Amygdala (tissue), 56 donors: ENCODE results near the gene PALB2.

ENCODE experiments used
- DNase-seq, 56 donors: peaks; one replicate each; lab custom pipeline; 2025; lab: John Stamatoyannopoulos, UW

PALB2 gene

GRCh38 chr16:23556881-23557778 is 84.0 kb downstream of the PALB2 start, which contains the start of the genes EARS2 and UBFD1:
Gene EARS2 (minus strand): TSS chr16:23557350. CDS start chr16:23557343, 7 bp downstream.
Gene UBFD1 (plus strand): TSS chr16:23557727. CDS start chr16:23557743, 16 bp downstream.
- peak; percentile 64 to 100 (median 96) for DNase-seq

GRCh38 chr16:23554536-23554935 is 86.6 kb downstream of the PALB2 start:
- DNase-seq = no peak
